NCI-H748 (cell line): ENCODE measurements around the gene NOXA1.
A peak's percentile ranks its signal among the peaks of the same experiment; 100 is the strongest.
"Not testable (repeated sequence)": the region's sequence is repeated elsewhere in the genome, so short reads cannot be mapped to it uniquely, and the experiment has no call there.

Experiments used
- DNase-seq: peaks from one replicate; lab custom pipeline; 2025; ENCODE audit not compliant: unreplicated experiment; lab: John Stamatoyannopoulos, UW

Gene NOXA1

DNA sequence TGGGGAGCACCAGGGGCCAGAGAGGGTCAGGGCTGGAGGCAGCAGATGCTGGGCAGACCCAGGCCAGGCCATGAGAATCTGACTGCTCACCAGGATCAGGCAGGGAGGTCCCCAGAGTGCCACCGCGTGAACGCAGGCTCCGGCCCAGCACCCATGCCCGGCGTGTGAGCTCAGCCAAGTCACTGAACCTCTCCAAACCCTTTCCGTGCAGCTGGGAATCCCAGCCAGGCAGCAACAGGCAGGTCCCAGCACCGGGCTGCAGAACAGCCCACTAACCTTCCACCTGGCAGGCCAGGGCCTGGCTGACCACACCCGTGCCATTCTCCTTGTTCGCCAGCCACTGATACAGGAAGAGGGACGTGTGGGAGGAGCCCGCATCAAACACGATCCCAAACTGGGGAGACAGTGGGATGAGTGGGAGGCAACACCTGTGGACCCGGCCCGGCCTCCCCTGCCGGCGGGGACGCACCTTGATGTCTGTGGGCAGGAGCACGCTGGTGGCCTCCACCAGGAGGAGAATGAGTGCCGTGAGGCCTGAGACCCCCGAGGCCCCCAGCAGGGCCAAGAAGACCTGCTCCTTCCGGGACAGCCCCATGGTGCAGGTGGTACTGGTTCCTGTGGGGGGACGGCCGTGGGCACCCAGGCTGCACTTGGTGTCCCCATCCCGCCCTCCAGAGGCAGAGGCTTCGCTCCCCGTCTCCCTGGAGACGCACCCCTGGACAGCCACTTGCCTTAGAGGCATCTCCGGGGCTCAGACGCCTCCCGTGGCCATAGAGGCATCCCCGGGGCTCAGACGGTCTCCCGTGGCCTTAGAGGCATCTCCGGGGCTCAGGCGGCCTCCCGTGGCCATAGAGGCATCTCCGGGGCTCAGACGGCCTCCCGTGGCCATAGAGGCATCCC lies 14.7 kb downstream of the NOXA1 start:
- no peak for DNase-seq

- DNase-seq, result no peak
Measured at GRCh38 chr9:137438591-137439157, 15.5 kb downstream of the NOXA1 start.

DNA sequence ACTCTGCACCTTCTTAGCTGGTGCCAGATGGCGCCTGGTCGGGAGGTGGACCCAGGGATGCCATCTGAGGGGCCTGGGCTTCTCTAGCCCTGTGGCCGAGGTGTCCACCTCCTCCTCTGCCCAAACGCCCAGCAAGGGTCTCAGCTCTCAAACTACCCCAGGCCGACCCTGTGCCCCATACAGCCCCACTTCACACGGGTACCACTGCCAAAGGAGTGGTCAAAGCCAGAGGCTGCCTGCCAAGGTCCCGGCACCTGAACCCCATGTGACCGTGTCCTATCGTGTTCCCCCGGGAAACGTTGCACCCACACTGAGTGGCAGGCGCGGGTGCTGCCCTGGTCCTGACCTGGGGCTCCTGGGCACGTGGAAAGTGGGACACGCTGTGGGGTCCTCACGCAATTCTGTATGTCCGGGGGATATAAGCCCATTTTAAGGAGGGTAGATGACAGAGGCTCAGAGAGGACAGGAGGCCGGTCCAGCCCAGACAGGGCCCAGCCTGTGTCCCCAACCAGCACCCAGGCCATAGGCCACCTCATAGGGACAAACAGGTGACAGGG lies 16.0 kb downstream of the NOXA1 start:
- DNase-seq, result no peak

DNA sequence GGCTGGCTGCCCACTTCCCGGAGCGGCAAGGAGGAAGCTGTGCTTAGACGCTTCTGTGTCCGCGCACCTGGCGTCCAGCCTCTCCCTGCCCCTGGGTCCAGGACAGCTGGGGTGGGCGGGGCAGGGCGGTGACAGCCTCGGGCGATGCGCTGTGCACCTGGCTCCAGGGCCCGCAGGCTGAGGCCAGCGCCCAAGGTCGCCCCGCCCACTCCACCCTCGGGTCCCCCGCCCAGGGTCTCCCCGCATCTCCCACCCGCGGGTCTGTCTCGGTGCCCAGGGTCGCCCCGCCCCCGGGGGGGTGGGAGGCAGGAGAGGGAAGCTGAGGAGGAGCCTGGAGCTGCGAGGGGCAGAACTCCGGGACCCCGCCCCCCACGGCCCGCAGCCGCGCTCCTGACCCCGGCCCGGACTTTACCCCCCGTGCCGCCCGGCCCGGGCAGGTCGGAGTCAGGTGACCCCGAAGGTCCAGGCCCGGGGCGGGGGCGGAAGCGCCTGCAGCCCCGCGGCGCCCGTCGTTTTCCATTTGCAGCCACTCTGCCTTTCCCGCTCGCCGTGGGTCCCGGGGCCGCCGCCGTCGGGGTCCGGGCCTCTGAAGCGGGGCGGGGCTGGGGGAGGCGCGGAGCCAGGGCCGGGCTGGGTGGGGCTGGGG lies 18.2 kb downstream of the NOXA1 start, which contains the start of gene ENTPD8:
Gene ENTPD8 (minus strand): TSS at position 69 of the 646 bp plus-strand sequence. CDS start 3,072 bp downstream, outside the sequence.
- peak; percentile 96 for DNase-seq

- DNase-seq, result no peak
Measured at GRCh38 chr9:137441935-137442321, 18.7 kb downstream of the NOXA1 start.

GRCh38 chr9:137444106-137444790 lies 21.1 kb downstream of the NOXA1 start:
- no peak for DNase-seq

GRCh38 chr9:137445275-137445807 lies 22.1 kb downstream of the NOXA1 start:
- peak; percentile 76 for DNase-seq

DNA sequence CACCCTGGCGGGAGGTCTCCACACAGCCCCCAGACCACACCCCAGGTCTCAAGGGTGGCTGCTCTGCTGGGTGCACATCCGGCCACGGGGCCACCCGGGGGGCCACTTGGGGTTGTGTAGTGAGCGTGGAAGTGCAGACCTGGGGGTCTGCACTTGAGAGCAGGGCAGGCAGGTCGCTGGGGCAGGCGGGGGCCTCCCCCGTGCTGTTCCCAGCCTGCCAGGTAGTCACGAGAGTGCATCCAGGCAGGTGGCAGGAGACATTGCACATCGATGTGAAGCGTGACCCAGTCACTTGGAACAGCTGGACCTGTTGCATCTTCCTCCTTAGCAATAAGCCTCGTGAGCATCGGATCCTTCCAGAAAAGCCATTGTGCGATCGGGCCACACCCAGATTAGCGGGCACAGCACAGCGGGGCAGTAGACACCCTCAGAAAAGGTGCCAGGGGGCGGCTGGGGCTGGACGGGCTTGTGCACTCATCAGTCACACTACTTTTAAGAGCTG lies 22.8 kb downstream of the NOXA1 start:
- DNase-seq, result peak; percentile 55

DNA sequence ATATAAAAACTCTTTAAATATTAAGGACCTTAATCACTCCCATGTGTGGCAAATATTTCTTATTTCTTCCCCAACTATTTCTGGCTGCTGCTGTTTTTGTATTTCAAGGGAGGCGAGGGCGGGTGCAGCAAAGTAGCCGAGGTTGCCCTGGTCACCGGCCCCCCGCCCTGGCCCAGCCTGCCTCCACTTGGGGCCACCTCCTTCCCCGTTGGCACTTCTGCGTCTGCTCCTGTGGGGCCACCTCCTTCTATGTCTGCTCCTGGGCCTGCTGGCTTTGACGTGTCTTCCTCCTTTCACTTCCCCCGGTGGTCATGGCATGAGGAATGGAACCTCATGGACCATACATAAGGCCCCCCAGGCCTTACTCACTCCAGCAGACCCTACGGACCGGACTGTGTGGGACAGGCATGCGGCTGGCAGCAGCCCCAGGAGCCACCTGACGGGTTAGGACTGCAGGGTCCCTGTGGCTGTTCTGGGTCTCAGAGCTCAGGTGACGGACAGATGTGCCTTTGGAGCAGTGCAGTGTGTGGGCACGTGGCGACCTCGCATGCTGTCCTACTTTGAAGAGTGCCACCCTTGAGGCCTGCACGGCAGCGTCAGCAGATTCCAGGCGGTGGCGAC lies 23.8 kb downstream of the NOXA1 start:
- no peak for DNase-seq

DNA sequence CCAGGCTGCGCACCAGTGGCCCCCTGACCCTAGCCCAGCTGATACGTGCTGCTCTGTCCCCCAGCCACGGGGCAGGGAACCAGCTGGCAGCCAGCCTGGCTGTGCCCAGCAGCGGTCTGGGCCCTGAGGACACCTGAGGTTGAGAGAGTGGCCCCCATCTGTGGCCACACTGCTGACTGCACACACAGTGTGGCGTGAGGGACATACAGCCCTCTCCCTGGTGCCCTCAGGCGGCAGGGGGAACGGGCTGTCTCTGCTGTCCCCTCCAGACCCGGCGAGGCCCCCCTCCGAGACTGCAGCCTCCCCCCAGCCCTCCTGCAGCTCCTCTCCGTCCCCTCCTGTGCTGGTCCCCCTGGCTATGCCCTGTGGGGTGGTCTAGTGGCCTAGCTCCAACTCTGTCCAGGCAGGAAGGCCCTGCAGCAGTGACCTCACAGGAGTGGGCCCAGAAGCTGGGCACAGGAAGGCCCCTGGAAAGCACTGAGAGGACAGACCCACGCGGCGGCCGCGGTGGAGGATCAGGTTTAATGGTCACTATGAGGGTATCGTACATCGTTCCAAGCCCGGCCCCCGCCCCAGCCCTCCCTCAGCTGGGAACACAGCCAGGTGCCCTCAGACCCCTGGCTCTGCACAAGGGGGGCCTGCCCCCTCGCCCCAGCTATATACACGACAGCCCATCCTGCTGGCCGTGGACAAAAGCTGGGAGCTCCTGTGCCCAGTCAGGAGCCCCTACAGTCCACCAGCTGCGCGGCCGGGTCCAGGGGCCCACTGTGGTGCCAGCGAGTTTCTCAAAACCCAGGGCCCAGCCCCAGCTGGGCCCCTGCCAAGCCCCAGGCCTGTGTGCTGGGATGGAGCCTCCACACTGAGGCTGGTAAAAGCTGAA lies 24.8 kb downstream of the NOXA1 start:
- no peak for DNase-seq

GRCh38 chr9:137448602-137448962 lies 25.4 kb downstream of the NOXA1 start:
- no peak for DNase-seq

- DNase-seq, result no peak
Measured at GRCh38 chr9:137449081-137449844, 26.1 kb downstream of the NOXA1 start.

DNA sequence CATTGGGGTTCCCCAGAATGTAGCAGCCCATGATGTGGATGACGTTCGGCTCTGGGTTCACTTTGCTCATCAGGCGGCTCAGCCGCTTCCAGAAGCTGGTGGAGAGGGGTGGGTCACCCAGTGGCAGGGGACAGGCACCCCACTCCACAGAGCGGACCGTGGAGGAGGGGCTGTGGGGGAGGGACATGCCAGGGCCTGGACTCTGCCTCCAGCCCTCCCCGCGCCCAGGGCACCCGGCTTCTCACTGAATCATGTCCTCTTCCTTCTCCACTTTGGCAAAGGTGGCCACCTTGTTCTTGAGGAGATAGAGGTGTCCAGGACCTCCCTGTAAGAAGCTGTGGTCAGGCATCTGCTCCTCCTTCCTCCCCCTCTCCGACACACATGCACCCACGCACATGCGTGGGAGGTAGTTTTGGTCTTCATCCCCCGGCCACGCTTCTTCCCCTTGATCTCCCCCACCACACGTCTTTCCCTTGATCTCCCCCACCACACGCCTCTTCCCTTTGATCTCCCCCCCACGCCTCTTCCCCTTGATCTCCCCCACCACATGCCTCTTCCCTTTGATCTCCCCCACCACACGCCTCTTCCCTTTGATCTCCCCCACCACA lies 26.8 kb downstream of the NOXA1 start:
- no peak for DNase-seq

- DNase-seq, result not testable (repeated sequence)
Measured at GRCh38 chr9:137450539-137451222, 27.5 kb downstream of the NOXA1 start.

GRCh38 chr9:137451264-137452005 lies 28.2 kb downstream of the NOXA1 start:
- DNase-seq, result not testable (repeated sequence)

DNA sequence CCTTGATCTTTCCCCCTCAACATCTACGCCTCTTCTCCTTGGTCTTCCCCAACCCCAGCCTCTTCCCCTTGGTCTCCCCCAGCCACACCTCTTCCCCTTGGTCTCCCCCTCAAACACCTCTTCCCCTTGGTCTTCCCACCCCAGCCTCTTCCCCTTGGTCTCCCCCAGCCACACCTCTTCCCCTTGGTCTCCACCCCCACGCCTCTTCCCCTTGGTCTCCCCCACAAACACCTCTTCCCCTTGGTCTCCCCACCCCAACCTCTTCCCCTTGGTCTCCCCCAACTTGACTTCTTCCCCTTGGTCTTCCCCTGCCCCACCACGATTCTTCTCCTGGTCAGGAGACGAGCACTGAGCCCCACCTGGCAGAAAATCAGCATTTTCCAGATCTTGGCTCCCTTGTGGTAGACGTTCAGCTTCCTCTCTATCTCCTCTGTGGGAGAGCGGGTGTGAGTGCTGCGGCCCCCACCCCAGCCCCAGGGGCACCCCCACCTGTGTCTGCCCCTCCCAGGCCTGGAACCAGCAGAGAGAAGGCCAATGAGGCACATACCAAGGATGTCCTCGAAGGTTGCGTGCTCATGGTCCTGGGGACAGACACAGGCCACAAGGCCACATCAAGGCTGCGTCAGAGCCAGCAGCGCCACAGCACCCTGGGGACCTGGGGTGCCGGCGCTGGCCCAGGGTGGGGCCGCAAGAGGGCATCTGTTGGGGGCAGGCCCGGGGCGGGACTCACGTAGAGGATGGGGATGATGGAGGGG lies 29.0 kb downstream of the NOXA1 start:
- no peak for DNase-seq
